SK-N-MC (cell line): ENCODE data around the gene CHP2.

Experiments used
- EZH2 ChIP-seq: fragments of 200-600 bp; sonication (generic); IDR thresholded peaks from one replicate; pipeline ENCODE4 v1.6.1; 2017; ENCODE audit warnings: antibody characterized with exemption
- POLR2AphosphoS5 ChIP-seq: IDR thresholded peaks from 2 replicates; pipeline ENCODE4 v1.6.1; 2012; ENCODE audit warnings: mild to moderate bottlenecking, low read depth, low read length, borderline replicate concordance

GRCh38 chr16:23781176-23781575 is 26.4 kb downstream of the CHP2 start:
- TF ChIP-seq POLR2AphosphoS5 (no peak), EZH2 (no peak)
